Measurements from ENCODE around the gene IL1RAP.

IL1RAP gene

GRCh38 chr3:190522621-190523222 lies 8.8 kb downstream of the IL1RAP start:
- no peak for TF ChIP-seq CTCF (IDR thresholded peaks at IDR 0.05)
- Histone ChIP-seq H3K36me3 (no peaks in the 10 kb centered on the region), H3K9me3 (no peaks in the 10 kb centered on the region)

GRCh38 chr3:190524942-190525341 lies 11.1 kb downstream of the IL1RAP start:
- Histone ChIP-seq H3K4me1 (ENCODE audit: control insufficient read depth in 1 of 2, insufficient read depth in 1 of 2, low read depth in 1 of 2, low read length in 1 of 2) (peaks cover 17 to 25% of the 10 kb centered on the region in 2 experiments), H3K27ac (no peak overlapping the region)

More at GRCh38 chr3:190522621-190523222, 8.8 kb downstream of the IL1RAP start:
- Histone ChIP-seq H3K4me3 (ENCODE audit: low read depth in 1 of 2, low read length in 1 of 2) (no peak overlapping the region), H3K27me3 (no peaks in the 10 kb centered on the region), H3K27ac (no peak overlapping the region), H3K4me1 (ENCODE audit: control insufficient read depth in 1 of 2, insufficient read depth in 1 of 2, low read depth in 1 of 2, low read length in 1 of 2) (peaks cover 1 to 12% of the 10 kb centered on the region in 2 experiments)

GRCh38 chr3:190525634-190526033 lies 11.7 kb downstream of the IL1RAP start:
- Histone ChIP-seq H3K4me3 (ENCODE audit: low read depth in 1 of 2, low read length in 1 of 2) (no peak overlapping the region), H3K27me3 (no peaks in the 10 kb centered on the region), H3K4me1 (ENCODE audit: control insufficient read depth in 1 of 2, insufficient read depth in 1 of 2, low read depth in 1 of 2, low read length in 1 of 2) (peaks cover 17 to 25% of the 10 kb centered on the region in 2 experiments), H3K27ac (no peak overlapping the region), H3K36me3 (no peaks in the 10 kb centered on the region), H3K9me3 (no peaks in the 10 kb centered on the region)
- TF ChIP-seq CTCF (IDR thresholded peaks at IDR 0.05), result no peak

More at GRCh38 chr3:190524942-190525341, 11.1 kb downstream of the IL1RAP start:
- H3K27me3 ChIP-seq, result no peaks in the 10 kb centered on the region
- no peaks in the 10 kb centered on the region for H3K9me3 ChIP-seq
- H3K4me3 ChIP-seq (ENCODE audit: low read depth in 1 of 2, low read length in 1 of 2), result no peak overlapping the region
- TF ChIP-seq CTCF (IDR thresholded peaks at IDR 0.05), result no peak
- H3K36me3 ChIP-seq, result no peaks in the 10 kb centered on the region

- Histone ChIP-seq H3K9me3 (no peaks in the 10 kb centered on the region), H3K27ac (peak overlapping the region; percentile 25)
These were observed 13.2 kb downstream of the IL1RAP start for GRCh38 chr3:190526787-190527762.

GRCh38 chr3:190528706-190529105 lies 14.8 kb downstream of the IL1RAP start:
- Histone ChIP-seq H3K9me3 (no peaks in the 10 kb centered on the region), H3K27ac (no peak overlapping the region), H3K4me1 (ENCODE audit: control insufficient read depth in 1 of 2, insufficient read depth in 1 of 2, low read depth in 1 of 2, low read length in 1 of 2) (peaks cover 26 to 37% of the 10 kb centered on the region in 2 experiments), H3K36me3 (no peaks in the 10 kb centered on the region), H3K27me3 (no peaks in the 10 kb centered on the region), H3K4me3 (ENCODE audit: low read depth in 1 of 2, low read length in 1 of 2) (no peak overlapping the region)
- no peak for TF ChIP-seq CTCF (IDR thresholded peaks at IDR 0.05)

More at GRCh38 chr3:190526787-190527762, 13.2 kb downstream of the IL1RAP start:
- Histone ChIP-seq H3K4me1 (ENCODE audit: control insufficient read depth in 1 of 2, insufficient read depth in 1 of 2, low read depth in 1 of 2, low read length in 1 of 2) (peaks cover 17 to 25% of the 10 kb centered on the region in 2 experiments), H3K36me3 (no peaks in the 10 kb centered on the region), H3K4me3 (ENCODE audit: low read depth in 1 of 2, low read length in 1 of 2) (no peak overlapping the region), H3K27me3 (no peaks in the 10 kb centered on the region)
- no peak for TF ChIP-seq CTCF (IDR thresholded peaks at IDR 0.05)
